Mesendoderm (in vitro differentiated cells): ENCODE results near the gene PNLDC1.
"Not testable (repeated sequence)": the region's sequence is repeated elsewhere in the genome, so short reads cannot be mapped to it uniquely, and the experiment has no call there.

Experiments
- DNase-seq: peaks from one replicate; pipeline ENCODE4 v3.0.0; 2013
- H2AK5ac ChIP-seq: 2 replicates; pipeline ENCODE4 v1.6.1; 2013; ENCODE audit warnings: low read length, inconsistent platforms
- H2BK120ac ChIP-seq: 2 replicates; pipeline ENCODE4 v1.6.1; 2013; ENCODE audit warnings: low read depth, mild to moderate bottlenecking, low read length, moderate library complexity, mixed read lengths
- H2BK15ac ChIP-seq: replicated peaks from 2 replicates; pipeline ENCODE4 v1.6.1; 2013; ENCODE audit warnings: low read depth, mild to moderate bottlenecking, moderate library complexity
- H2BK5ac ChIP-seq: 2 replicates; pipeline ENCODE4 v1.6.1; 2013; ENCODE audit warnings: low read length, inconsistent platforms
- H3K18ac ChIP-seq: 2 replicates; pipeline ENCODE4 v1.6.1; 2013; ENCODE audit warnings: mild to moderate bottlenecking, low read length, mixed read lengths
- H3K23ac ChIP-seq: one replicate; pipeline ENCODE4 v1.6.1; 2013; ENCODE audit warnings: low read length
- H3K27ac ChIP-seq: 2 replicates; pipeline ENCODE4 v1.5.1; 2013; ENCODE audit warnings: low read depth, mild to moderate bottlenecking, inconsistent platforms, low read length, moderate library complexity
- H3K27me3 ChIP-seq: 2 replicates; pipeline ENCODE4 v1.6.1; 2013; ENCODE audit warnings: low read length, control low read depth, mild to moderate bottlenecking, inconsistent platforms; ENCODE audit not compliant: insufficient read depth, poor library complexity
- H3K36me3 ChIP-seq: 2 replicates; pipeline ENCODE4 v1.6.1; 2013; ENCODE audit warnings: low read length, inconsistent platforms; ENCODE audit not compliant: control insufficient read depth, insufficient read depth
- H3K4ac ChIP-seq: one replicate; pipeline ENCODE4 v1.6.1; 2013; ENCODE audit warnings: low read depth, mild to moderate bottlenecking, low read length, moderate library complexity
- H3K4me1 ChIP-seq: 2 replicates; pipeline ENCODE4 v1.6.1; 2013; ENCODE audit warnings: low read depth, low read length, inconsistent platforms; ENCODE audit not compliant: control insufficient read depth
- H3K4me2 ChIP-seq: 2 replicates; pipeline ENCODE4 v1.6.1; 2013; ENCODE audit warnings: low read length
- H3K4me3 ChIP-seq: 2 replicates; pipeline ENCODE4 v1.5.1; 2013; ENCODE audit warnings: mild to moderate bottlenecking, low read length
- H3K56ac ChIP-seq: one replicate; pipeline ENCODE4 v1.6.1; 2013; ENCODE audit warnings: low read length
- H3K79me1 ChIP-seq: 2 replicates; pipeline ENCODE4 v1.6.1; 2013; ENCODE audit warnings: low read length, inconsistent platforms
- H3K79me2 ChIP-seq: 2 replicates; pipeline ENCODE4 v1.6.1; 2013; ENCODE audit warnings: mild to moderate bottlenecking, low read length; ENCODE audit not compliant: control insufficient read depth, insufficient read depth
- H3K9ac ChIP-seq: 2 replicates; pipeline ENCODE4 v1.6.1; 2013; ENCODE audit warnings: low read length, inconsistent platforms
- H4K5ac ChIP-seq: one replicate; pipeline ENCODE4 v1.6.1; 2013; ENCODE audit warnings: low read length
- H4K8ac ChIP-seq: one replicate; pipeline ENCODE4 v1.6.1; 2013; ENCODE audit warnings: low read depth, mild to moderate bottlenecking, control low read depth, low read length, moderate library complexity
- WGBS: extraction: QIAGEN DNeasy Blood & Tissue Kit; methylation state at CpG from one replicate; pipeline ENCODE4 v1.1.7; 2013; ENCODE audit warnings: low lambda C conversion rate, missing lambda C conversion rate; ENCODE audit not compliant: insufficient coverage; ENCODE audit errors: extremely low coverage; 5-methylcytosine and 5-hydroxymethylcytosine counted together

Gene PNLDC1

DNA sequence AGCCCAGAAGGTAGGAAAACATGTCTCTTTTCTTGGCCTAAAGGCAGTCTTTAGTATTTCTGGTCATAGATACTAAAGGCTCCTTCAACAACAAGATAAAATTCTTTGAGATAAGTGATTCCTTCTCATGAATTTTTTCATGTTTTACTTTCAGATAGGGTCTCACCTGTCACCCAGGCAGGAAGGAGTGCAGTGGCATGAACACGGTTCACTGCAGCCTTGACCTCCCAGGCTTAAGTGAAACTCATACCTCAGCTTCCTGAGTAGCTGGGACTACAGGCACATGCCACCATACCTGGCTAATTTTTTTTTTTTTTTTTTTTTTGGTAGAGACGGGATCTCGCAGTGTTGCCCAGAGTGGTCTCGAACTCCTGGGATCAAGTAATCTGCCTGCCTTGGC, 9.1 kb downstream of the PNLDC1 start:
- Histone ChIP-seq H2BK5ac (no peak overlapping the region), H3K36me3 (no peaks in the 10 kb centered on the region), H3K4me1 (no peaks in the 10 kb centered on the region), H3K4me3 (no peak overlapping the region), H2BK15ac (no peak overlapping the region), H3K4me2 (no peak overlapping the region), H3K27me3 (no peaks in the 10 kb centered on the region), H3K9ac (no peak overlapping the region), H3K27ac (no peak overlapping the region), H4K5ac (no peak overlapping the region), H3K56ac (no peak overlapping the region), H3K23ac (no peak overlapping the region), H3K18ac (no peak overlapping the region), H3K79me1 (no peaks in the 10 kb centered on the region), H4K8ac (no peak overlapping the region), H2AK5ac (no peak overlapping the region), H3K79me2 (no peaks in the 10 kb centered on the region), H2BK120ac (no peak overlapping the region), H3K4ac (no peak overlapping the region)
- WGBS = no CpG with 5 or more reads among the region's 4 CpGs
- DNase-seq = no peak

DNA sequence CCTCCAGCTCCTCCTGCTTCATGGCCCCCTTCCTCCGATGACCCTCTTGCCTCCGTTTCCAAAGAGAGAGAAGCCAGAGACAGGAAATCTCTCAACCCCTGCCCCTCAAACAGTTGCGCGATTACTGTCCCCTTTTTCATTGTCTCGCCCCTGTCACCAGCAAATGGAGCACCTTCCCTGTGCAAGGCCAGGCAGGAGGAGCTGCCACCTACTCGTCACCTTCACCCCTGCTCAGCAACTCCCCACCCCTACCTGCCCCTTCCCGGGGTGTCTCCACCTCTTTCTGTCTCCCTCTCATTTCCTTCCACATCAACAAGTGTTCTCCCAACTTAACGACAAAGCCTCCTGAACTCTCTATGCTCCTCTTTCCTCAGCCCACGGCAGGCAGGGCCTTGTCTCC, 13.7 kb downstream of the PNLDC1 start:
- Histone ChIP-seq H2AK5ac (no peak overlapping the region), H3K79me1 (no peaks in the 10 kb centered on the region), H2BK5ac (no peak overlapping the region), H2BK15ac (no peak overlapping the region), H3K9ac (no peak overlapping the region), H3K79me2 (no peaks in the 10 kb centered on the region), H4K8ac (no peak overlapping the region), H3K4me3 (no peak overlapping the region), H2BK120ac (no peak overlapping the region), H3K36me3 (no peaks in the 10 kb centered on the region), H3K56ac (no peak overlapping the region), H3K4me2 (no peak overlapping the region), H3K27ac (no peak overlapping the region), H3K4ac (no peak overlapping the region), H3K18ac (no peak overlapping the region), H4K5ac (no peak overlapping the region), H3K4me1 (no peaks in the 10 kb centered on the region), H3K23ac (no peak overlapping the region), H3K27me3 (no peaks in the 10 kb centered on the region)
- DNase-seq = no peak
- no CpG with 5 or more reads among the region's 9 CpGs for WGBS

DNA sequence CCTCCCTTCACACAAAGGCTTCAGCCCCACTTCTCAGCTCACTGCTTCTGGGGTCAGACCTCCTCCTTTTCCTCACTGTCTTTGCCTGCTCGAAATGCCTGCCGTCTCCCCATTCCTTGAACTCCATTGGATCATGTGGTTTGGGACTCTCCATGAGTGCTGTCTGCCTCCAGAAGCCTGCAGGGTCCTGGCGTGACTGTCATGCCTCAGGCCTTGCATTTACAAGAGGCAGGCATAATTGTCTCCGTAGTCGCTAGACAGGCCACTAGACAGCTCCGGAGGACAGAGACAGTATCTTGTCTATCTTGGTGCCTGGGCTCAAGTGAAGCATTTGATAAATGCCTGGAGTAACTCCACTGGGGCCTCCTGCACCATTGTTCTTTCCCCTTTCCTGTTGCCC, 15.3 kb downstream of the PNLDC1 start:
- Histone ChIP-seq H2BK5ac (no peak overlapping the region), H3K23ac (no peak overlapping the region), H3K27ac (no peak overlapping the region), H3K79me1 (no peaks in the 10 kb centered on the region), H2BK15ac (no peak overlapping the region), H2AK5ac (no peak overlapping the region), H3K4me1 (no peaks in the 10 kb centered on the region), H3K4ac (no peak overlapping the region), H3K27me3 (no peaks in the 10 kb centered on the region), H3K18ac (no peak overlapping the region), H3K4me3 (no peak overlapping the region), H4K8ac (no peak overlapping the region), H3K79me2 (no peaks in the 10 kb centered on the region), H3K36me3 (no peaks in the 10 kb centered on the region), H3K9ac (no peak overlapping the region), H3K4me2 (no peak overlapping the region), H4K5ac (no peak overlapping the region), H2BK120ac (no peak overlapping the region), H3K56ac (no peak overlapping the region)
- WGBS = no CpG with 5 or more reads among the region's 6 CpGs
- DNase-seq = peak; percentile 37

DNA sequence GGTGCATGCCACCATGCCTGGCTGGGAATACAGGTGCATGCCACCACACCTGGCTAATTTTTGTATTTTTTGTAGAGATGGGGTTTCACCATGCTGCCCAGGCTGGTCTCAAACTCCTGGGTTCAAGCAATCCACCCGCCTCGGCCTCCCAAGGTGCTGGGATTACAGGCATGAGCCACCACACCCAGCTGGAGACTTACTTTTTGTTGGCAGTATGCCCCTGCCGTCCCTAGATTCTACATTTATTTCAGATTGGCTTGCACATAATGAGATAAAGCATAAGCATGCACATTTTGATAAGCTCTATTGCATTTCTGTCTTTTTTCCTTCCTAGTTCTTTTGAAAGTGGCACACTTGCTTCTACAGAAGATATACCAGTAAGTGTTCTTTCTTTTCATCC, 16.7 kb downstream of the PNLDC1 start:
- not testable (repeated sequence) for H3K4me2 ChIP-seq, H2BK120ac ChIP-seq, H2AK5ac ChIP-seq, H3K27me3 ChIP-seq, H4K8ac ChIP-seq, H3K9ac ChIP-seq, H3K79me2 ChIP-seq, H3K27ac ChIP-seq, H3K18ac ChIP-seq, H3K4ac ChIP-seq, H3K79me1 ChIP-seq, DNase-seq, H2BK5ac ChIP-seq, H2BK15ac ChIP-seq, H3K56ac ChIP-seq, H4K5ac ChIP-seq, H3K36me3 ChIP-seq, H3K4me3 ChIP-seq, H3K23ac ChIP-seq, H3K4me1 ChIP-seq
- no CpG with 5 or more reads among the region's 3 CpGs for WGBS

DNA sequence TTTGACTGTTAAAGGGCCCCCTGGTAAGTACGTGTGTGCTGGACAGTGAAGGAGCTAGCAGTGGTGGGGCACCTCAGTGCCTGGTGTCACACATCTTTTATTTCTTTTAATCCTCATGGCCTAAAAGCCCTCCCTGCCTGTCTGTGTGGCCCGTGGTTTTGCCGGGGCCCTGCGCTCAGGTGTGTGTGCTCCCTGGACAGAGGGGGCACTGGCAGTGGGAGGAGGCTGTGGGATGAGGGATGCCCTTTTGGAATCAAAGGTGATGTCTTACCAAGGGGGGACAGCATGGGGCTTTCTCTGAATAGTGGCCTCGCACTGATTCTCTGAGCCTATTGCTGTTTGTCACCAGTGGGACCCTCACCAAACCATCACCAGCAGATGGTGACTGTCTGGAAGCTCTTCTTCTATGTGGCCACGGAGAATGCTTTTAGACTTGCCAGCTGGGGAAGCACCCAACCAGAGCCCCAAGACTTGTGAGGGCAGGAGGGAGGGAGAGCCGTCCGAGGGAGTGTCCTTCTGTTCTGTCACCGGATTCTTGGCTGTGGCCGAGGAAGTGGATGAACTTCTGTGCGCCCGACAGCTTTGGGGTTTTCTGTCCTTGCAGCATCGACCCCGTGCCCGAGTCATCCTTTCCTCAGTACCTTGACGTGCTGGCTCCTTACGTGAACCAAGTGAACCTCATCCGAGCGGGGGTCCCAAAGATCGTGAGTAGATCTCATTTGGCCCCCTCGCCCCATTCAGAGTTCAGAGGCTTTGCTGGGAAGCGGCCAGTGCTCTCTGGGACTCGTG, 18.1 kb downstream of the PNLDC1 start:
- Histone ChIP-seq H3K79me2 (no peaks in the 10 kb centered on the region), H3K18ac (no peak overlapping the region), H3K4me3 (no peak overlapping the region), H3K23ac (no peak overlapping the region), H4K8ac (no peak overlapping the region), H2BK5ac (no peak overlapping the region), H3K4ac (no peak overlapping the region), H2BK120ac (no peak overlapping the region), H4K5ac (no peak overlapping the region), H2AK5ac (no peak overlapping the region), H3K27ac (no peak overlapping the region), H3K4me1 (no peaks in the 10 kb centered on the region), H3K4me2 (no peak overlapping the region), H3K9ac (no peak overlapping the region), H3K79me1 (no peaks in the 10 kb centered on the region), H2BK15ac (no peak overlapping the region), H3K56ac (no peak overlapping the region), H3K27me3 (no peaks in the 10 kb centered on the region), H3K36me3 (no peaks in the 10 kb centered on the region)
- whole genome bisulfite sequencing = no CpG with 5 or more reads among the region's 23 CpGs
- no peak for DNase-seq

DNA sequence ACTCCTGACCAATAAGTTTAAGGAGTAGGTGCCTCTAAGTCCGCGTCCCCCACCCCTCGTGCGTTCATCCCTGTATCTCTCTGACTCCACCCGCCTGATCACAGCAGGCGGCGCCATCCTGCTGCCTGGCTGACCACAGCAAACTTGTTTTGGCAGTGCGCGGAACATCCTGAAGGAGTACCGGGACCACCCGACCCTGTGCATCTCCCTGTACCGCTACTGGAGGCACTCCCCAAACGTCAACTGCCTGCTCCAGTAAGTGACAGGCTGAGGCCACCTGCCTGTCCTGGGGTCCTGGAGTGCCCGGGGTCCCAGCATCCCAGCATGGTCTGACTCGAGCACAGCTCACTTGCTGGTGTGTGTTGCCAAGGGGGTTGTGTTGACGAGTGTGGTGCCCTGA, 19.0 kb downstream of the PNLDC1 start:
- Histone ChIP-seq H2BK5ac (no peak overlapping the region), H3K23ac (no peak overlapping the region), H3K27ac (no peak overlapping the region), H3K36me3 (no peaks in the 10 kb centered on the region), H3K27me3 (no peaks in the 10 kb centered on the region), H3K4me3 (no peak overlapping the region), H3K4ac (no peak overlapping the region), H2AK5ac (no peak overlapping the region), H4K8ac (no peak overlapping the region), H3K79me1 (no peaks in the 10 kb centered on the region), H2BK120ac (no peak overlapping the region), H3K4me1 (no peaks in the 10 kb centered on the region), H3K9ac (no peak overlapping the region), H3K4me2 (no peak overlapping the region), H3K18ac (no peak overlapping the region), H3K56ac (no peak overlapping the region), H2BK15ac (no peak overlapping the region), H3K79me2 (no peaks in the 10 kb centered on the region), H4K5ac (no peak overlapping the region)
- DNase-seq = no peak
- no CpG with 5 or more reads among the region's 16 CpGs for WGBS
